Measurements from ENCODE around the gene BET1. TPM values are rescaled to one million over a fixed set of nuclear protein-coding genes. Genes with fewer than 3 reads are reported as not detected.

BET1 gene
- total and polyA plus RNA-seq, 9 of the 15 experiments (the other 6 are each of a cell fraction or from before 2014, with no cell fraction given): 15.8 to 190 (median 37.8) TPM

DNA sequence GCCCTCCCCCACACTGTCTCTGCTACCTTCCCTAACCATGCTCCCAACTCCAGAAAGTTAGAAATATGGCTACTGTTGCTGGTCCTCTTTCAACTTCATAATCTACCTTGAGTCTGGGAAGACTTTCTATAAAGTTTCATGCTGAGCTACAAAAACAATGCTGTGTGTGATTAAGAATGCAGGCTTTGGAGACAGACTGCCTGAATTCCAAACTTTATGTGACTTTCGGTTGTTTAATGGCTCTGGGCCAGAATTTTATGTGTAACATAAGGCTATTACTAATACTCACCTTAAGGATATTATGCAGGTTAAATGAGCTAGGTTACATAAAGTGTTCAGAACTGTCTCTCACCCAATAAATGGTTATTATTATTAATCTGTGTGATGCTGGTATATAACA is 19.1 kb downstream of the BET1 start (continued):
- TF ChIP-seq, protein P1, sequence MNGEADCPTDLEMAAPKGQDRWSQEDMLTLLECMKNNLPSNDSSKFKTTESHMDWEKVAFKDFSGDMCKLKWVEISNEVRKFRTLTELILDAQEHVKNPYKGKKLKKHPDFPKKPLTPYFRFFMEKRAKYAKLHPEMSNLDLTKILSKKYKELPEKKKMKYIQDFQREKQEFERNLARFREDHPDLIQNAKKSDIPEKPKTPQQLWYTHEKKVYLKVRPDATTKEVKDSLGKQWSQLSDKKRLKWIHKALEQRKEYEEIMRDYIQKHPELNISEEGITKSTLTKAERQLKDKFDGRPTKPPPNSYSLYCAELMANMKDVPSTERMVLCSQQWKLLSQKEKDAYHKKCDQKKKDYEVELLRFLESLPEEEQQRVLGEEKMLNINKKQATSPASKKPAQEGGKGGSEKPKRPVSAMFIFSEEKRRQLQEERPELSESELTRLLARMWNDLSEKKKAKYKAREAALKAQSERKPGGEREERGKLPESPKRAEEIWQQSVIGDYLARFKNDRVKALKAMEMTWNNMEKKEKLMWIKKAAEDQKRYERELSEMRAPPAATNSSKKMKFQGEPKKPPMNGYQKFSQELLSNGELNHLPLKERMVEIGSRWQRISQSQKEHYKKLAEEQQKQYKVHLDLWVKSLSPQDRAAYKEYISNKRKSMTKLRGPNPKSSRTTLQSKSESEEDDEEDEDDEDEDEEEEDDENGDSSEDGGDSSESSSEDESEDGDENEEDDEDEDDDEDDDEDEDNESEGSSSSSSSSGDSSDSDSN (IDR thresholded peaks at IDR 0.05; ENCODE audit: borderline replicate concordance in 1 of 2, low read depth in 2 of 2, low read length in 2 of 2): no peak
- TF ChIP-seq NFIX (CRISPR knock-in tag; IDR thresholded peaks at IDR 0.05; ENCODE audit: low read depth) (no peak), KLF10 (CRISPR knock-in tag; IDR thresholded peaks at IDR 0.05) (no peak), SMARCC2 (IDR thresholded peaks at IDR 0.05; ENCODE audit: low read depth) (no peak), PTTG1 (tag; IDR thresholded peaks at IDR 0.05; ENCODE audit: low read depth) (no peak), GATA2 (CRISPR knock-in tag; IDR thresholded peaks at IDR 0.05) (no peak), RUNX1 (IDR thresholded peaks at IDR 0.05; ENCODE audit: low read depth) (no peak), YBX1 (IDR thresholded peaks at IDR 0.05) (no peak)

DNA sequence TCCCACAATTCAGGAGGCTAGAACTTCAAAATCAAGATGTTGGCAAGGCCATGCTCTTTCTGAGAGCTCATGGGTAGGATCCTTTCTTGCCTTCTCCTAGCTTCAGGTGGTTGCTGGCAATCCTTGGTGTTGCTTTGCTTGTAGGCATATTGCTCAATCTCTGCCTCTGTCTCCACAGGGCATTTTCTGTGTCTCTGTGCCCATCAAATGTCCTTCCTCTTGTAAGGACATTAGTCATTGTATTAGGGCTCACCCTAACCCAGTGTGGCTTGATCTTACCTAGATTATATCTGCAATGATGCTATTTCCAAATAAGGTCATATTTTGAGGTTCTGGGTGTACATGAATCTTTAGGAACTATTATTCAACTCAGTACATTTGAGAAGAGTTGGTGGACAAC is 20.1 kb downstream of the BET1 start:
- POLR2A ChIA-PET: interaction anchor here (0.6 kb wide), 1 partner anchor 8 kb away, joined by 3 read pairs; no protein-coding TSS in a partner anchor
- Histone ChIP-seq H2AFZ (ENCODE audit: low read depth, low read length) (no peak overlapping the region), H3K9ac (ENCODE audit: insufficient read depth in 1 of 2, low read depth in 2 of 2, low read length in 2 of 2) (no peak overlapping the region), H3K4me3 (no peak overlapping the region), H3K4me1 (replicated peaks in 1 of 2; ENCODE audit: control insufficient read depth in 2 of 2, insufficient read depth in 2 of 2, low read length in 2 of 2) (no peaks in the 10 kb centered on the region), H3K4me2 (ENCODE audit: insufficient read depth, low read length) (no peak overlapping the region), H3K27ac (ENCODE audit: extremely low read depth, low read depth, low read length) (no peak overlapping the region), H4K20me1 (replicated peaks; ENCODE audit: control insufficient read depth, insufficient read depth, low read length) (no peaks in the 10 kb centered on the region), H3K36me3 (ENCODE audit: control insufficient read depth, insufficient read depth, low read length) (no peaks in the 10 kb centered on the region), H3K9me1 (ENCODE audit: control insufficient read depth, insufficient read depth, low read length) (no peaks in the 10 kb centered on the region), H3K9me3 (replicated peaks; ENCODE audit: control insufficient read depth, insufficient read depth, low read depth, low read length) (no peaks in the 10 kb centered on the region), H3K27me3 (ENCODE audit: control insufficient read depth in 2 of 2, insufficient read depth in 2 of 2, low read length in 2 of 2) (no peaks in the 10 kb centered on the region), H3K79me2 (ENCODE audit: control insufficient read depth, insufficient read depth, low read length) (no peaks in the 10 kb centered on the region)
- CTCF ChIA-PET (ENCODE audit: low intra/inter-chr PET ratio): no interaction called here
- no peak for ATAC-seq
- intact Hi-C loops (cut with micrococcal nuclease): no loop called here
- TF ChIP-seq, protein P2, sequence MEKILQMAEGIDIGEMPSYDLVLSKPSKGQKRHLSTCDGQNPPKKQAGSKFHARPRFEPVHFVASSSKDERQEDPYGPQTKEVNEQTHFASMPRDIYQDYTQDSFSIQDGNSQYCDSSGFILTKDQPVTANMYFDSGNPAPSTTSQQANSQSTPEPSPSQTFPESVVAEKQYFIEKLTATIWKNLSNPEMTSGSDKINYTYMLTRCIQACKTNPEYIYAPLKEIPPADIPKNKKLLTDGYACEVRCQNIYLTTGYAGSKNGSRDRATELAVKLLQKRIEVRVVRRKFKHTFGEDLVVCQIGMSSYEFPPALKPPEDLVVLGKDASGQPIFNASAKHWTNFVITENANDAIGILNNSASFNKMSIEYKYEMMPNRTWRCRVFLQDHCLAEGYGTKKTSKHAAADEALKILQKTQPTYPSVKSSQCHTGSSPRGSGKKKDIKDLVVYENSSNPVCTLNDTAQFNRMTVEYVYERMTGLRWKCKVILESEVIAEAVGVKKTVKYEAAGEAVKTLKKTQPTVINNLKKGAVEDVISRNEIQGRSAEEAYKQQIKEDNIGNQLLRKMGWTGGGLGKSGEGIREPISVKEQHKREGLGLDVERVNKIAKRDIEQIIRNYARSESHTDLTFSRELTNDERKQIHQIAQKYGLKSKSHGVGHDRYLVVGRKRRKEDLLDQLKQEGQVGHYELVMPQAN (IDR thresholded peaks at IDR 0.05; ENCODE audit: borderline replicate concordance): no peak
- TF ChIP-seq CEBPG (CRISPR knock-in tag; IDR thresholded peaks at IDR 0.05) (no peak), CEBPG (tag; conservative IDR thresholded peaks at IDR 0.05 in 1 of 2, IDR thresholded peaks at IDR 0.05 in 1 of 2) (peak in 1 of 2 experiments; percentile 54; a peak in 2 of 4 replicates)
- FAIRE-seq: no peak
- DNase-seq (ENCODE audit: extremely low read depth in 1 of 4, low spot score in 3 of 4): no peak
- BruUV-seq (replicated peaks): no TSS peak
- in situ Hi-C loops (cut with MboI): no loop called here
